IgD-negative memory B cell (primary cell): ENCODE measurements around the gene LITAF. TPM values are rescaled to one million over a fixed set of nuclear protein-coding genes. Genes with fewer than 3 reads are reported as not detected.
A peak's percentile ranks its signal among the peaks of the same experiment; 100 is the strongest.

Experiments used
- H3K27ac Mint-ChIP-seq, 3 donors: one replicate each; pipeline ENCODE4 v1.8.0; 2020 to 2022; ENCODE audit warnings: mild to moderate bottlenecking in 3 of 3, mixed read lengths in 3 of 3, moderate library complexity in 1 of 3
- H3K27me3 Mint-ChIP-seq: one replicate; pipeline ENCODE4 v1.8.0; 2021; ENCODE audit warnings: mixed read lengths
- H3K36me3 Mint-ChIP-seq: one replicate; pipeline ENCODE4 v1.8.0; 2020; ENCODE audit warnings: mild to moderate bottlenecking, mixed read lengths
- H3K4me1 Mint-ChIP-seq, 3 donors: one replicate each; pipeline ENCODE4 v1.8.0; 2020 to 2022; ENCODE audit warnings: mixed read lengths in 3 of 3, mild to moderate bottlenecking in 1 of 3
- H3K4me3 Mint-ChIP-seq, 4 donors: one replicate each; pipeline ENCODE4 v1.8.0; 2020 to 2022; ENCODE audit warnings: mild to moderate bottlenecking in 4 of 4, mixed read lengths in 4 of 4, moderate library complexity in 3 of 4
- H3K9me3 Mint-ChIP-seq, 3 donors: one replicate each; pipeline ENCODE4 v1.8.0; 2020 to 2021; ENCODE audit warnings: mixed read lengths in 3 of 3, mild to moderate bottlenecking in 1 of 3
- polyA plus RNA-seq: library from polyadenylated mRNA; unstranded; fragments of 300-500 nt; fragmentation: Illumina TruSeq; gene quantifications from one replicate; pipeline ENCODE4 v1.2.3, GENCODE V29; 2021

The LITAF gene
- polyA plus RNA-seq, 1 donor from 2014 or later = 318 TPM

GRCh38 chr16:11550791-11551498 is 35.8 kb downstream of the LITAF start:
- Mint-ChIP-seq H3K9me3 (peaks cover 0 to 2% (median 0%) of the 10 kb centered on the region in 3 donors), H3K4me3 (no peak overlapping the region), H3K36me3 (peaks cover 24% of the 10 kb centered on the region), H3K27me3 (no peaks in the 10 kb centered on the region), H3K4me1 (peaks cover 0 to 2% (median 0%) of the 10 kb centered on the region in 3 donors), H3K27ac (peak overlapping the region; percentile 16 to 76 (median 46))

GRCh38 chr16:11547118-11547916 is 39.4 kb downstream of the LITAF start:
- peaks cover 16% of the 10 kb centered on the region for H3K36me3 Mint-ChIP-seq
- H3K27ac Mint-ChIP-seq = peak overlapping the region in 1 of 3 donors; percentile 62
- H3K27me3 Mint-ChIP-seq = no peaks in the 10 kb centered on the region
- peaks cover 0 to 2% (median 0%) of the 10 kb centered on the region in 3 donors for H3K9me3 Mint-ChIP-seq
- no peak overlapping the region for H3K4me3 Mint-ChIP-seq
- peaks cover 0 to 4% (median 0%) of the 10 kb centered on the region in 3 donors for H3K4me1 Mint-ChIP-seq

GRCh38 chr16:11546608-11547061 is 40.1 kb downstream of the LITAF start:
- Mint-ChIP-seq H3K4me1 (peaks cover 0 to 5% (median 0%) of the 10 kb centered on the region in 3 donors), H3K9me3 (peaks cover 0 to 2% (median 0%) of the 10 kb centered on the region in 3 donors), H3K27ac (no peak overlapping the region), H3K36me3 (peaks cover 16% of the 10 kb centered on the region), H3K27me3 (no peaks in the 10 kb centered on the region), H3K4me3 (no peak overlapping the region)

GRCh38 chr16:11543661-11544393 is 42.9 kb downstream of the LITAF start:
- H3K4me3 Mint-ChIP-seq = no peak overlapping the region
- peaks cover 2% of the 10 kb centered on the region for H3K36me3 Mint-ChIP-seq
- H3K4me1 Mint-ChIP-seq = peaks cover 0 to 11% (median 0%) of the 10 kb centered on the region in 3 donors
- peak overlapping the region in 1 of 3 donors; percentile 4 for H3K27ac Mint-ChIP-seq
- H3K27me3 Mint-ChIP-seq = no peaks in the 10 kb centered on the region
- no peaks in the 10 kb centered on the region for H3K9me3 Mint-ChIP-seq

- Mint-ChIP-seq H3K27me3 (no peaks in the 10 kb centered on the region), H3K9me3 (no peaks in the 10 kb centered on the region), H3K4me3 (no peak overlapping the region), H3K4me1 (peaks cover 0 to 11% (median 0%) of the 10 kb centered on the region in 3 donors), H3K36me3 (no peaks in the 10 kb centered on the region), H3K27ac (no peak overlapping the region)
These were observed 44.5 kb downstream of the LITAF start for GRCh38 chr16:11542069-11542744.

- Mint-ChIP-seq H3K36me3 (no peaks in the 10 kb centered on the region), H3K4me3 (peak overlapping the region in 1 of 4 donors; percentile 33), H3K4me1 (peaks cover 0 to 11% (median 0%) of the 10 kb centered on the region in 3 donors), H3K27ac (no peak overlapping the region), H3K9me3 (no peaks in the 10 kb centered on the region), H3K27me3 (no peaks in the 10 kb centered on the region)
These were observed 47.1 kb downstream of the LITAF start for GRCh38 chr16:11539641-11540050.

GRCh38 chr16:11538880-11539279 is 47.8 kb downstream of the LITAF start:
- Mint-ChIP-seq H3K27me3 (no peaks in the 10 kb centered on the region), H3K27ac (no peak overlapping the region), H3K9me3 (no peaks in the 10 kb centered on the region), H3K4me3 (no peak overlapping the region), H3K4me1 (peaks cover 0 to 11% (median 0%) of the 10 kb centered on the region in 3 donors), H3K36me3 (no peaks in the 10 kb centered on the region)

- no peaks in the 10 kb centered on the region for H3K9me3 Mint-ChIP-seq
- peaks cover 3 to 8% (median 5%) of the 10 kb centered on the region in 3 donors for H3K4me1 Mint-ChIP-seq
- H3K27ac Mint-ChIP-seq = no peak overlapping the region
- no peak overlapping the region for H3K4me3 Mint-ChIP-seq
- H3K36me3 Mint-ChIP-seq = no peaks in the 10 kb centered on the region
- H3K27me3 Mint-ChIP-seq = no peaks in the 10 kb centered on the region
These were observed 50.4 kb downstream of the LITAF start for GRCh38 chr16:11536104-11536866.

GRCh38 chr16:11535494-11535893 is 51.2 kb downstream of the LITAF start:
- Mint-ChIP-seq H3K27me3 (no peaks in the 10 kb centered on the region), H3K27ac (no peak overlapping the region), H3K36me3 (no peaks in the 10 kb centered on the region), H3K4me1 (peaks cover 3 to 8% (median 5%) of the 10 kb centered on the region in 3 donors), H3K9me3 (no peaks in the 10 kb centered on the region), H3K4me3 (no peak overlapping the region)

GRCh38 chr16:11534262-11534661 is 52.5 kb downstream of the LITAF start:
- H3K4me3 Mint-ChIP-seq = no peak overlapping the region
- no peaks in the 10 kb centered on the region for H3K27me3 Mint-ChIP-seq
- no peaks in the 10 kb centered on the region for H3K9me3 Mint-ChIP-seq
- no peak overlapping the region for H3K27ac Mint-ChIP-seq
- H3K36me3 Mint-ChIP-seq = no peaks in the 10 kb centered on the region
- H3K4me1 Mint-ChIP-seq = peaks cover 1 to 5% (median 3%) of the 10 kb centered on the region in 3 donors

- no peak overlapping the region for H3K27ac Mint-ChIP-seq
- H3K9me3 Mint-ChIP-seq = no peaks in the 10 kb centered on the region
- peaks cover 1 to 5% (median 3%) of the 10 kb centered on the region in 3 donors for H3K4me1 Mint-ChIP-seq
These were observed 53.1 kb downstream of the LITAF start for GRCh38 chr16:11533588-11533987.

GRCh38 chr16:11530171-11530940 is 56.4 kb downstream of the LITAF start:
- Mint-ChIP-seq H3K27ac (no peak overlapping the region), H3K36me3 (no peaks in the 10 kb centered on the region), H3K4me3 (no peak overlapping the region), H3K27me3 (peaks cover 5% of the 10 kb centered on the region), H3K9me3 (no peaks in the 10 kb centered on the region), H3K4me1 (peaks cover 3 to 6% (median 5%) of the 10 kb centered on the region in 3 donors)

More at GRCh38 chr16:11533588-11533987, 53.1 kb downstream of the LITAF start:
- H3K27me3 Mint-ChIP-seq = peaks cover under 1% of the 10 kb centered on the region
- no peak overlapping the region for H3K4me3 Mint-ChIP-seq
- no peaks in the 10 kb centered on the region for H3K36me3 Mint-ChIP-seq

GRCh38 chr16:11529285-11529684 is 57.4 kb downstream of the LITAF start:
- Mint-ChIP-seq H3K4me1 (peaks cover 3 to 6% (median 5%) of the 10 kb centered on the region in 3 donors), H3K4me3 (no peak overlapping the region), H3K27me3 (peaks cover 5% of the 10 kb centered on the region), H3K27ac (no peak overlapping the region), H3K36me3 (no peaks in the 10 kb centered on the region), H3K9me3 (no peaks in the 10 kb centered on the region)
